GM18519 (cell line): Measurements from ENCODE around the gene DAPK3.
"Not testable (repeated sequence)": the region's sequence is repeated elsewhere in the genome, so short reads cannot be mapped to it uniquely, and the experiment has no call there.

Source experiments
- ATAC-seq: cut with Tn5 transposase; IDR thresholded peaks from one replicate; pipeline ENCODE4 v1.9.1; 2021; ENCODE audit warnings: mild to moderate bottlenecking, moderate library complexity; ENCODE audit not compliant: unreplicated experiment, low FRiP score

The DAPK3 gene

GRCh38 chr19:3980353-3981251 lies 9.7 kb upstream of the DAPK3 start:
- no peak for ATAC-seq

GRCh38 chr19:3979674-3980352 lies 8.9 kb upstream of the DAPK3 start:
- ATAC-seq = no peak

GRCh38 chr19:3979289-3979673 lies 8.4 kb upstream of the DAPK3 start:
- no peak for ATAC-seq

GRCh38 chr19:3978145-3978544 lies 7.2 kb upstream of the DAPK3 start:
- ATAC-seq = no peak

GRCh38 chr19:3977242-3978143 lies 6.6 kb upstream of the DAPK3 start:
- ATAC-seq = no peak

GRCh38 chr19:3976495-3977241 lies 5.8 kb upstream of the DAPK3 start:
- ATAC-seq = no peak

- ATAC-seq = no peak
These were observed 4.8 kb upstream of the DAPK3 start for GRCh38 chr19:3975637-3976087.

GRCh38 chr19:3975144-3975543 lies 4.2 kb upstream of the DAPK3 start:
- ATAC-seq = no peak

- no peak for ATAC-seq
These were observed 539 bp downstream of the DAPK3 start for GRCh38 chr19:3970313-3970807.

GRCh38 chr19:3969435-3970312 lies 1.2 kb downstream of the DAPK3 start:
- no peak for ATAC-seq

- no peak for ATAC-seq
These were observed 2.1 kb downstream of the DAPK3 start for GRCh38 chr19:3968556-3969434.

- ATAC-seq = not testable (repeated sequence)
These were observed 2.9 kb downstream of the DAPK3 start for GRCh38 chr19:3967983-3968382.

- ATAC-seq = no peak
These were observed 4.6 kb downstream of the DAPK3 start for GRCh38 chr19:3966051-3967017.

- no peak for ATAC-seq
These were observed 6.4 kb downstream of the DAPK3 start for GRCh38 chr19:3964256-3965194.

- no peak for ATAC-seq
These were observed 7.2 kb downstream of the DAPK3 start for GRCh38 chr19:3963458-3964255.
